ENCODE results near the gene ZNF227.

DNA sequence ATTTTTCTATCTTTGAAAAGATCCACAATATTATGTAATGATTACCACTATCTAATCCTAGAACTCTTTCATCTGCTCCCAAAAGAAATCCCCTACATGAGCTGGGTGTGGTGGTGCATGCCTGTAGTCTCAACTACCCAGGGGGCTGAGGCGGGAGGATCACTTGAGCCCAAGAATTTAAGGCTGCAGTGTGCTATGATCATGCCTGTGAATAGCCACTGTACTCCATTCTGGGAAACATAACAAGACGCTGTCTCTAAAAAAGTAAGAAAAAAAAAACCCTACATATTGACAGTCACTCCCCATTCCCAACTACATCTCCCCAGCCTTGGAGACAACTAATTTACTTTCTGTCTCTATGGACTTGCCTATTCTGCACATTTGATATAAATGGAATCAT is 48.5 kb upstream of the ZNF227 start:
- TF ChIP-seq, protein P1, sequence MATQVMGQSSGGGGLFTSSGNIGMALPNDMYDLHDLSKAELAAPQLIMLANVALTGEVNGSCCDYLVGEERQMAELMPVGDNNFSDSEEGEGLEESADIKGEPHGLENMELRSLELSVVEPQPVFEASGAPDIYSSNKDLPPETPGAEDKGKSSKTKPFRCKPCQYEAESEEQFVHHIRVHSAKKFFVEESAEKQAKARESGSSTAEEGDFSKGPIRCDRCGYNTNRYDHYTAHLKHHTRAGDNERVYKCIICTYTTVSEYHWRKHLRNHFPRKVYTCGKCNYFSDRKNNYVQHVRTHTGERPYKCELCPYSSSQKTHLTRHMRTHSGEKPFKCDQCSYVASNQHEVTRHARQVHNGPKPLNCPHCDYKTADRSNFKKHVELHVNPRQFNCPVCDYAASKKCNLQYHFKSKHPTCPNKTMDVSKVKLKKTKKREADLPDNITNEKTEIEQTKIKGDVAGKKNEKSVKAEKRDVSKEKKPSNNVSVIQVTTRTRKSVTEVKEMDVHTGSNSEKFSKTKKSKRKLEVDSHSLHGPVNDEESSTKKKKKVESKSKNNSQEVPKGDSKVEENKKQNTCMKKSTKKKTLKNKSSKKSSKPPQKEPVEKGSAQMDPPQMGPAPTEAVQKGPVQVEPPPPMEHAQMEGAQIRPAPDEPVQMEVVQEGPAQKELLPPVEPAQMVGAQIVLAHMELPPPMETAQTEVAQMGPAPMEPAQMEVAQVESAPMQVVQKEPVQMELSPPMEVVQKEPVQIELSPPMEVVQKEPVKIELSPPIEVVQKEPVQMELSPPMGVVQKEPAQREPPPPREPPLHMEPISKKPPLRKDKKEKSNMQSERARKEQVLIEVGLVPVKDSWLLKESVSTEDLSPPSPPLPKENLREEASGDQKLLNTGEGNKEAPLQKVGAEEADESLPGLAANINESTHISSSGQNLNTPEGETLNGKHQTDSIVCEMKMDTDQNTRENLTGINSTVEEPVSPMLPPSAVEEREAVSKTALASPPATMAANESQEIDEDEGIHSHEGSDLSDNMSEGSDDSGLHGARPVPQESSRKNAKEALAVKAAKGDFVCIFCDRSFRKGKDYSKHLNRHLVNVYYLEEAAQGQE (IDR thresholded peaks at IDR 0.05; ENCODE audit: borderline replicate concordance), result no peak
- TF ChIP-seq, protein P2, sequence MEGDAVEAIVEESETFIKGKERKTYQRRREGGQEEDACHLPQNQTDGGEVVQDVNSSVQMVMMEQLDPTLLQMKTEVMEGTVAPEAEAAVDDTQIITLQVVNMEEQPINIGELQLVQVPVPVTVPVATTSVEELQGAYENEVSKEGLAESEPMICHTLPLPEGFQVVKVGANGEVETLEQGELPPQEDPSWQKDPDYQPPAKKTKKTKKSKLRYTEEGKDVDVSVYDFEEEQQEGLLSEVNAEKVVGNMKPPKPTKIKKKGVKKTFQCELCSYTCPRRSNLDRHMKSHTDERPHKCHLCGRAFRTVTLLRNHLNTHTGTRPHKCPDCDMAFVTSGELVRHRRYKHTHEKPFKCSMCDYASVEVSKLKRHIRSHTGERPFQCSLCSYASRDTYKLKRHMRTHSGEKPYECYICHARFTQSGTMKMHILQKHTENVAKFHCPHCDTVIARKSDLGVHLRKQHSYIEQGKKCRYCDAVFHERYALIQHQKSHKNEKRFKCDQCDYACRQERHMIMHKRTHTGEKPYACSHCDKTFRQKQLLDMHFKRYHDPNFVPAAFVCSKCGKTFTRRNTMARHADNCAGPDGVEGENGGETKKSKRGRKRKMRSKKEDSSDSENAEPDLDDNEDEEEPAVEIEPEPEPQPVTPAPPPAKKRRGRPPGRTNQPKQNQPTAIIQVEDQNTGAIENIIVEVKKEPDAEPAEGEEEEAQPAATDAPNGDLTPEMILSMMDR (IDR thresholded peaks at IDR 0.05; ENCODE audit: poor library complexity, severe bottlenecking), result no peak
